Esophagus squamous epithelium (tissue), 5 donors: Measurements from ENCODE around the gene FUT7. TPM values are rescaled to one million over a fixed set of nuclear protein-coding genes. Genes with fewer than 3 reads are reported as not detected.

ENCODE experiments used
- DNase-seq: peaks from one replicate; lab custom pipeline; 2025; lab: John Stamatoyannopoulos, UW
- H3K27ac ChIP-seq, 4 donors: fragments of 200-600 bp; sonication (generic); one replicate each; pipeline ENCODE4 v1.5.1; 2016 to 2019; ENCODE audit warnings: mild to moderate bottlenecking in 1 of 4
- H3K27me3 ChIP-seq, 4 donors: fragments of 200-600 bp; sonication (generic); 1 replicate in 3 of 4; 2 replicates in 1 of 4; pipeline versions ENCODE4 v1.5.1 to v1.6.0; 2017 to 2021; ENCODE audit warnings: antibody characterized with exemption in 1 of 4
- H3K36me3 ChIP-seq, 3 donors: fragments of 200-600 bp; sonication (generic); one replicate each; pipeline ENCODE4 v1.5.1; 2016 to 2019
- H3K4me1 ChIP-seq, 3 donors: fragments of 200-600 bp; sonication (generic); one replicate each; pipeline ENCODE4 v1.5.1; 2017 to 2019
- H3K4me3 ChIP-seq, 4 donors: fragments of 200-600 bp; sonication (generic); 1 replicate in 3 of 4; 2 replicates in 1 of 4; pipeline ENCODE4 v1.5.1; 2016 to 2019; ENCODE audit warnings: mild to moderate bottlenecking in 2 of 4, moderate library complexity in 1 of 4
- H3K9me3 ChIP-seq, 3 donors: fragments of 200-600 bp; sonication (generic); one replicate each; pipeline ENCODE4 v1.5.1; 2016 to 2019
- POLR2A ChIP-seq, 4 donors: fragments of 450-650 bp; IDR thresholded peaks; one replicate each; pipeline ENCODE4 v1.6.1; 2017; ENCODE audit warnings: antibody characterized with exemption in 4 of 4, mild to moderate bottlenecking in 4 of 4, moderate library complexity in 3 of 4
- WGBS, 2 donors: methylation state at CpG; one replicate each; pipeline ENCODE4 v1.1.5; 2018; 5-methylcytosine and 5-hydroxymethylcytosine counted together
- intact Hi-C: fragments of 100-400 bp; cut with DNase I; formaldehyde crosslinking; loops from one replicate; pipeline ENCODE4 v1.15.0; 2022
- total RNA-seq, 4 donors: library from RNA; depleted of rRNA; stranded (reverse); fragments of >200 nt; gene quantifications; one replicate each; pipeline ENCODE4 v1.1.0, GENCODE V29; 2016
- TF ChIP-seq, protein P1 (sequence below), 6 experiments: fragments of 450-650 bp in 4 of 6; fragments of 200-600 bp in 2 of 6; sonication (generic) in 2 of 6; IDR thresholded peaks; one replicate each; pipeline ENCODE4 v1.5.1; 2016 to 2019; ENCODE audit warnings: antibody characterized with exemption in 6 of 6, mild to moderate bottlenecking in 4 of 6, moderate library complexity in 4 of 6
- donor health status: DM: yes; HTN: yes; CAD: no.

Gene FUT7
- total RNA-seq, 4 donors from 2014 or later: 0.13 to 0.38 (median 0.21) TPM; not detected in 1

DNA sequence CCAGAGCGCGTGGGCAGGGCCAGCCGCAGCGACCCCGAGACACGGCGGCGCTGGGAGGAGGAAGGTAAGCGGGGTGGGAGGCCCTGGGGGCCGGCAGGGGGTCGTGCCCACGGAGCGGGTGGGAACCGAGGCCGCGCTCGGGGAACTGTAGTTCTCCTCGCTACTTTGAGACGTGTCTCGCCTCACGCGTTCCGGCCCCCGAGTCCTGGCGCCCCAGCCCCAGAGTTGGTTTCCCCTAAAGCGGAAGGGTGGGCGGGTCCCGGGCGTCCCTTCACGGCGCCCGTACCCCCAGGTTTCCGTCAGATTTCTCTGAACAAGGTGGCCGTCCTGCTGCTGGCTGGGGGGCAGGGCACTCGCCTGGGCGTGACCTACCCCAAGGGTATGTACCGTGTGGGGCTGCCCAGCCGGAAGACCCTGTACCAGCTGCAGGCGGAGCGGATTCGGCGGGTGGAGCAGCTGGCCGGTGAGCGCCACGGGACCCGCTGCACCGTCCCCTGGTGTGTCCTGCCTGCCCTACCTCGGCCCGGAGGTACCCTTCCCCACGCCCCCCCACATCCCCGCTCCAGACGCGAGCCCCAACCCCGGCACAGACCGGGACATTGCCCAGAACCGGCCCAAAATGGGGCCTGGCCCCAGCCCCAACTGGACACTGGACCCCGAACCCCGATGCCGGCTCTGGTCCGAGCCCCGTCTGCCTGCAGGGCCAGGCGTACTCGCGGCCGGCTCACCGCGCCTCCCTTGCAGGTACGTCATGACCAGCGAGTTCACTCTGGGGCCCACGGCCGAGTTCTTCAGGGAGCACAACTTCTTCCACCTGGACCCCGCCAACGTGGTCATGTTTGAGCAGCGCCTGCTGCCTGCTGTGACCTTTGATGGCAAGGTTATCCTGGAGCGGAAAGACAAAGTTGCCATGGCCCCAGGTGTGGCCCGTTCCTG, 46.1 kb upstream of the FUT7 start:
- H3K4me3 ChIP-seq: peak overlapping the region; percentile 44 to 92 (median 60)
- peaks cover 7 to 45% (median 9%) of the 10 kb centered on the region in 3 donors for H3K36me3 ChIP-seq
- 0% methylated on average over 1 to 4 of the region's 76 CpGs for WGBS, 2 donors
- intact Hi-C loops: no loop called here
- H3K9me3 ChIP-seq: no peaks in the 10 kb centered on the region
- H3K27me3 ChIP-seq: no peaks in the 10 kb centered on the region
- H3K27ac ChIP-seq: peak overlapping the region; percentile 41 to 83 (median 62)
- TF ChIP-seq, protein P1, sequence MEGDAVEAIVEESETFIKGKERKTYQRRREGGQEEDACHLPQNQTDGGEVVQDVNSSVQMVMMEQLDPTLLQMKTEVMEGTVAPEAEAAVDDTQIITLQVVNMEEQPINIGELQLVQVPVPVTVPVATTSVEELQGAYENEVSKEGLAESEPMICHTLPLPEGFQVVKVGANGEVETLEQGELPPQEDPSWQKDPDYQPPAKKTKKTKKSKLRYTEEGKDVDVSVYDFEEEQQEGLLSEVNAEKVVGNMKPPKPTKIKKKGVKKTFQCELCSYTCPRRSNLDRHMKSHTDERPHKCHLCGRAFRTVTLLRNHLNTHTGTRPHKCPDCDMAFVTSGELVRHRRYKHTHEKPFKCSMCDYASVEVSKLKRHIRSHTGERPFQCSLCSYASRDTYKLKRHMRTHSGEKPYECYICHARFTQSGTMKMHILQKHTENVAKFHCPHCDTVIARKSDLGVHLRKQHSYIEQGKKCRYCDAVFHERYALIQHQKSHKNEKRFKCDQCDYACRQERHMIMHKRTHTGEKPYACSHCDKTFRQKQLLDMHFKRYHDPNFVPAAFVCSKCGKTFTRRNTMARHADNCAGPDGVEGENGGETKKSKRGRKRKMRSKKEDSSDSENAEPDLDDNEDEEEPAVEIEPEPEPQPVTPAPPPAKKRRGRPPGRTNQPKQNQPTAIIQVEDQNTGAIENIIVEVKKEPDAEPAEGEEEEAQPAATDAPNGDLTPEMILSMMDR (IDR thresholded peaks at IDR 0.05): no peak
- no peak for TF ChIP-seq POLR2A (IDR thresholded peaks at IDR 0.05)
- DNase-seq: no peak
- H3K4me1 ChIP-seq: peaks cover 18 to 49% (median 24%) of the 10 kb centered on the region in 3 donors

DNA sequence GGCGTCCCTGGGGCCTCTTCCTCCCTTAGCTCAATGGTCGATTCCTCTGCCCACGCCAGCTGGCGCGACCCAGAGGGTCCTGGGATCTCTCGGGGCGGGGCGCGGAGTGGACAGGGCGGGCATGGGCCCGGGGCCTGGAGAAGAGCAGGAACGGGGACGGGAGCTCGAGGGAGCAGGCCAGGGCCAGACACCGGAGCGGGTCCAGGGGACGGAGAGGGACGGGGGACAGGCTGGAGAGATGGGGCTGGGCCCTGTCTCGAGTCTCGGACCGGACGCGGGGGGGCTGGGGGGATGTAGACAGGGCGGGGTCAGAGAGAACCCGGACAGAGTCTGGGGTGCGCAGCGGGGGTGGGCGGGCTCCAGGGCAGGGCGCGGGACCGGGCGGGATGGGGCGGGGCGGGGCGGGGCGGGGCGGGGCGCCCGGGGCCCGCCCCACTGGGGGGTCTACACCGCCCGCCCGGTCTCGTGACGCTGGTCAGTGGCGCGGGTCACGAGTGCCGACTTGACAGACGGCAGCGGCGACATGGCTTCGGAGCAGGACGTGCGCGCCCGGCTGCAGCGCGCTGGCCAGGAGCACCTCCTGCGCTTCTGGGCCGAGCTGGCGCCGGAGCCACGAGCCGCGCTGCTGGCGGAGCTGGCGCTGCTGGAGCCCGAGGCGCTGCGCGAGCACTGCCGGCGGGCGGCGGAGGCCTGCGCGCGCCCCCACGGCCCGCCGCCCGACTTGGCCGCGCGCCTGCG, 45.3 kb upstream of the FUT7 start, which contains the start of gene UAP1L1:
TSS of gene UAP1L1 (plus strand) at position 508 of the 738 bp plus-strand sequence. CDS start at position 524, 16 bp downstream.
- Histone ChIP-seq H3K9me3 (no peaks in the 10 kb centered on the region), H3K36me3 (peaks cover 7 to 37% (median 9%) of the 10 kb centered on the region in 3 donors), H3K4me1 (peaks cover 18 to 43% (median 22%) of the 10 kb centered on the region in 3 donors), H3K27me3 (no peaks in the 10 kb centered on the region), H3K4me3 (peak within 1 kb of the TSS; percentile 44 to 92 (median 60)), H3K27ac (peak within 1 kb of the TSS; percentile 45 to 83 (median 76))
- intact Hi-C loops: no loop called here
- no peak for DNase-seq
- no CpG with 5 or more reads among the region's 87 CpGs for WGBS, 2 donors
- TF ChIP-seq POLR2A (IDR thresholded peaks at IDR 0.05): peak in 1 of 4 donors; percentile 67
- TF ChIP-seq, protein P1 (IDR thresholded peaks at IDR 0.05): no peak

DNA sequence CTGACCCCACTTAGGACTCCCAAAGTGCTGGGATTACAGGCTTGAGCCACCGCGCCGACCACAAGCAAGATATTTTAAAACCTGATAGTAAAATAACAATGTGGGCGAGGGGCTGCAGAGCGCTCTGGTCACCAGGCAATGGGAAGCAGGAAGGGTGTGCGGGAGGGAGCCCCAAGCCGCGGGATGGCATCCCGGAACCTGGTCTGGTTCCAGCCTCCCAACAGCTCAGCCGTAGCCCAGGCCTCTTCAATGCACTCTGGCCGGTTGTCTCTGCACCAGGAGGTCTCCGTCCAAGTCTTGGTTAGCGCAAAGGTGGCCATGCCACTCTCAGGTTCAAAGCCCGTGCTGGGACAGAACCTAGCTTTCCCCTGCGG, 44.7 kb upstream of the FUT7 start:
- H3K36me3 ChIP-seq: peaks cover 7 to 31% (median 9%) of the 10 kb centered on the region in 3 donors
- intact Hi-C loops: no loop called here
- no peak for DNase-seq
- H3K4me1 ChIP-seq: peaks cover 18 to 46% (median 22%) of the 10 kb centered on the region in 3 donors
- H3K27me3 ChIP-seq: no peaks in the 10 kb centered on the region
- TF ChIP-seq POLR2A (IDR thresholded peaks at IDR 0.05): no peak
- TF ChIP-seq, protein P1 (IDR thresholded peaks at IDR 0.05): no peak
- H3K27ac ChIP-seq: peak overlapping the region; percentile 45 to 83 (median 76)
- no peaks in the 10 kb centered on the region for H3K9me3 ChIP-seq
- H3K4me3 ChIP-seq: peak overlapping the region in 3 of 4 donors; percentile 49 to 92 (median 71)
- 80 to 87% methylated on average over 3 to 13 of the region's 15 CpGs for WGBS, 2 donors

DNA sequence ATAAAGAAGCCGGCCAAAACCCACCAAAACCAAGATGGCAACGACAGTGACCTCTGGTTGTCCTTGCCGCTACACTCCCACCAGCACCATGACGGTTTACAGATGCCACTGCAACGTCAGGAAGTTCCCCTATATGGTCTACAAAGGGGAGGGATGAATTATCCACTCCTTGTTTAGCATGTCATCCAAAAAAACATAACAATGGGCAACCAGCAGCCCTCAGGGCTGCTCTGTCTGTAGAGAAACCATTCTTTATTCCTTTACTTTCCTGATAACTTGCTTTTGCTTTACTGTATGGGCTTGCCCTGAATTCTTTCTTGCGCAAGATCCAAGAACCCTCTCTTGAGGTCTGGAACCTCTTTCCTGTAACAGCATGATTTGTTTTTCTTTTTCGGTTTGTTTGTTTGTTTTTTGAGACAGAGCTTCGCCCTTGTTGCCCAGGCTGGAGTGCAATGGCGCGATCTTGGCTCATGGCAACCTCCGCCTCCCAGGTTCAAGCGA, 43.4 kb upstream of the FUT7 start:
- no peak overlapping the region for H3K4me3 ChIP-seq
- intact Hi-C loops: no loop called here
- peaks cover under 1 to 18% (median 9%) of the 10 kb centered on the region in 3 donors for H3K36me3 ChIP-seq
- 49 to 58% methylated on average over 12 of the region's 12 CpGs for WGBS, 2 donors
- H3K9me3 ChIP-seq: no peaks in the 10 kb centered on the region
- H3K27me3 ChIP-seq: no peaks in the 10 kb centered on the region
- H3K27ac ChIP-seq: peak overlapping the region in 1 of 4 donors; percentile 25
- peaks cover 28 to 59% (median 30%) of the 10 kb centered on the region in 3 donors for H3K4me1 ChIP-seq
- no peak for DNase-seq
- TF ChIP-seq POLR2A (IDR thresholded peaks at IDR 0.05): no peak
- TF ChIP-seq, protein P1 (IDR thresholded peaks at IDR 0.05): no peak
